ENCODE results near the gene TUBB1.

Gene TUBB1

GRCh38 chr20:59044796-59045195 is 25.6 kb downstream of the TUBB1 start:
- DNase-seq: no peak

- no peak for DNase-seq
Measured at GRCh38 chr20:59046862-59047261, 27.6 kb downstream of the TUBB1 start.

- DNase-seq: no peak
Measured at GRCh38 chr20:59047938-59048680, 28.9 kb downstream of the TUBB1 start.

- DNase-seq: no peak
Measured at GRCh38 chr20:59048681-59049030, 29.4 kb downstream of the TUBB1 start.

GRCh38 chr20:59050437-59050836 is 31.2 kb downstream of the TUBB1 start:
- DNase-seq: no peak

GRCh38 chr20:59051666-59052185 is 32.5 kb downstream of the TUBB1 start:
- no peak for DNase-seq

- no peak for DNase-seq
Measured at GRCh38 chr20:59055302-59055701, 36.1 kb downstream of the TUBB1 start.

- DNase-seq: no peak
Measured at GRCh38 chr20:59062081-59062480, 42.9 kb downstream of the TUBB1 start.

GRCh38 chr20:59063358-59064213 is 44.4 kb downstream of the TUBB1 start:
- DNase-seq: no peak

- DNase-seq: no peak
Measured at GRCh38 chr20:59064214-59064722, 45.0 kb downstream of the TUBB1 start.

GRCh38 chr20:59068534-59068933 is 49.3 kb downstream of the TUBB1 start:
- no peak for DNase-seq

GRCh38 chr20:59069026-59069425 is 49.8 kb downstream of the TUBB1 start:
- no peak for DNase-seq

GRCh38 chr20:59071216-59071615 is 52.0 kb downstream of the TUBB1 start:
- no peak for DNase-seq

GRCh38 chr20:59073582-59073981 is 54.4 kb downstream of the TUBB1 start:
- no peak for DNase-seq

GRCh38 chr20:59074456-59074855 is 55.2 kb downstream of the TUBB1 start:
- no peak for DNase-seq

GRCh38 chr20:59075934-59076508 is 56.8 kb downstream of the TUBB1 start:
- DNase-seq: no peak
